Activated naive CD8-positive, alpha-beta T cell treated with anti-CD3 and anti-CD28 coated beads for 36 hours (primary cell): Measurements from ENCODE around the gene AGBL4. TPM values are rescaled to one million over a fixed set of nuclear protein-coding genes. Genes with fewer than 3 reads are reported as not detected.
A peak's percentile ranks its signal among the peaks of the same experiment; 100 is the strongest.

Source experiments
- DNase-seq: peaks from one replicate; pipeline ENCODE4 v3.0.0; 2021
- H3K27ac Mint-ChIP-seq: one replicate; pipeline ENCODE4 v1.8.0; 2022; ENCODE audit warnings: mild to moderate bottlenecking, moderate library complexity, mixed read lengths
- H3K27me3 Mint-ChIP-seq: one replicate; pipeline ENCODE4 v1.8.0; 2022; ENCODE audit warnings: mild to moderate bottlenecking, mixed read lengths
- H3K36me3 Mint-ChIP-seq: one replicate; pipeline ENCODE4 v1.8.0; 2021; ENCODE audit warnings: mild to moderate bottlenecking, mixed read lengths
- H3K4me1 Mint-ChIP-seq: one replicate; pipeline ENCODE4 v1.8.0; 2021; ENCODE audit warnings: mixed read lengths
- H3K4me3 Mint-ChIP-seq: one replicate; pipeline ENCODE4 v1.8.0; 2022; ENCODE audit warnings: mild to moderate bottlenecking, moderate library complexity, mixed read lengths
- H3K9me3 Mint-ChIP-seq: one replicate; pipeline ENCODE4 v1.8.0; 2022; ENCODE audit warnings: mixed read lengths
- total RNA-seq, 2 experiments: library from RNA; stranded (reverse); gene quantifications; one replicate each; pipeline ENCODE4 v1.2.3, GENCODE V29; 2021

Gene AGBL4
- total RNA-seq, 2 experiments from 2014 or later, result 0.14 TPM; not detected in 1

DNA sequence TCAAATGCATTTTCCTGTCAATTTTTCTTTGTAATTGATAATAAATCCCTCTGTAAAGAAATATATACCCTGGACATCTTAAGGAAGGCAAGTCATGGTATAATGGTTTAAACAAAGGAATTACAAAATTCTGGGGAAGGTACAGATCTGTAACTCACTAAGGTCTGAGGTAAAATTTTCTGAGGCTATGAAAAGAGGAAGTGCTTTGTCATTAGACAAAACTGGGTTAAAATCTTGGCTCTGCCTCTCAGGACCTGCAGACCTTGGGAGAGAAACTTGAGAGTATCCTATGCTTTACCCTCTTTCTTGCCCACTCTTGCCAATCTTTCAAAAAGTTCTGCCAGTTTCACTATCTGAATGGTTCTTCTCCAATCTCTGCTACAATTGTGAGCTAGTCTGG is 1220.3 kb downstream of the AGBL4 start:
- Mint-ChIP-seq H3K4me3 (no peak overlapping the region), H3K4me1 (no peaks in the 10 kb centered on the region), H3K9me3 (no peaks in the 10 kb centered on the region), H3K27ac (no peak overlapping the region), H3K27me3 (peaks cover 38% of the 10 kb centered on the region), H3K36me3 (no peaks in the 10 kb centered on the region)
- no peak for DNase-seq

DNA sequence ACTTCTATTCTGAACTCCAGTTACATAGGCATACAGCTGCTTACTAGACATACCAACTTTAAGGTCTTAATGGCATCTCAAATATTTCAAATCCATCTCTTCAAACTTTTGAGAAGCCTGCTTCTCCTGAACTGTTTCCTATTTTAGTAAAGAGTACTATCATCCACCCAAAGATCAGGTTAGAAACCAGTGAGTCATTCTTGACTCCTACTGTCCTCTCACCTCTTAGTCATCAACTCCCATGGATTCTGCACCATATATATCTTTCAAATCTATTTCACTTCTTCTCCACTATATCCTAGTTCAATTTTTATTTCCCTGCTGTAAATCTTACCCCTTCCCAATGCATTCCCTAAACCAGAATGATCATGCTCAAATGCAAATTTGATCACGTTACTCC is 1228.9 kb downstream of the AGBL4 start:
- H3K4me3 Mint-ChIP-seq, result no peak overlapping the region

DNA sequence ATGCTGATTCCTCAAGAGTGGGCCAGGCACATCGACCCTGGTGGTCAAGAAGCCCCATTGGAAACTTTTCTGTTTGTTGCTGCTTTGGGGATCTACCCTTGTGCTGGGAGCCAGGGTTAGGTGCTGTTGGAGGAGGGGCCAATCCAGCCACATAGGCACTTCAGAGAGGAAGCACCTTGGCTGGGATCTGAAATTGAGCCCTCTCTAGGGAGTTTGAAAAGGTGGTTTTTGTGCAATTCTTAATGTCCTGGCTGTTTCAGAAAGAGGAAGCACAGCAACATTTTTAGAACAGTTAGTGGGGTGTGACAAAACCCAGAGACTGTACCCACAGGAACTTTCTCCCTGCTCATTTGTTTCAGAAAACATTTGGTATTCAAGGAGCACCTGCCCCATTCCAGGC is 1229.9 kb downstream of the AGBL4 start:
- no peak overlapping the region for H3K4me3 Mint-ChIP-seq
- peaks cover 23% of the 10 kb centered on the region for H3K4me1 Mint-ChIP-seq
- H3K27ac Mint-ChIP-seq, result no peak overlapping the region
- H3K9me3 Mint-ChIP-seq, result no peaks in the 10 kb centered on the region
- H3K27me3 Mint-ChIP-seq, result peaks cover 10% of the 10 kb centered on the region
- H3K36me3 Mint-ChIP-seq, result no peaks in the 10 kb centered on the region
- no peak for DNase-seq

More for the DNA sequence above, 1228.9 kb downstream of the AGBL4 start:
- DNase-seq, result no peak
- Mint-ChIP-seq H3K9me3 (no peaks in the 10 kb centered on the region), H3K4me1 (peaks cover 18% of the 10 kb centered on the region), H3K27me3 (peaks cover 18% of the 10 kb centered on the region), H3K27ac (no peak overlapping the region), H3K36me3 (no peaks in the 10 kb centered on the region)

DNA sequence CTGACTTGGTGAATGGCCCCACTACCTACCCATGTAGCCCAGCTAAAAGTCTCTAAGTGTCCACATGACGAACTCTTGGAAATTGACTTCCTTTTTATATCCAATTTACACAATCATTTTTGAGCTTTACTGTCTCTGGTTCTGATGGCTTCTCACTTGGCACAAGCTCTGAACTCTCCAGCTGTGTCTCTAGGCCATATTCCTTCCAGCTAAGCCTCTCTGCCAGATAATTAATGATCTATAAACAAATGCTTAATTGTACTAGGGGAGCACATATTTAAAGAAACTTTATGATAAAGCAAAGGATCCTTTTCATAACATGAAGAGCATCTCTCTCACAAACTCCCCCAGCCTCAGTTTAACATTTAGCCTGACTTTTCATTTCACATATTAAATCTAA is 1230.8 kb downstream of the AGBL4 start:
- no peaks in the 10 kb centered on the region for H3K9me3 Mint-ChIP-seq
- H3K27me3 Mint-ChIP-seq, result peaks cover 10% of the 10 kb centered on the region
- peaks cover 25% of the 10 kb centered on the region for H3K4me1 Mint-ChIP-seq
- H3K27ac Mint-ChIP-seq, result no peak overlapping the region
- H3K36me3 Mint-ChIP-seq, result no peaks in the 10 kb centered on the region
- no peak overlapping the region for H3K4me3 Mint-ChIP-seq
- DNase-seq, result no peak

DNA sequence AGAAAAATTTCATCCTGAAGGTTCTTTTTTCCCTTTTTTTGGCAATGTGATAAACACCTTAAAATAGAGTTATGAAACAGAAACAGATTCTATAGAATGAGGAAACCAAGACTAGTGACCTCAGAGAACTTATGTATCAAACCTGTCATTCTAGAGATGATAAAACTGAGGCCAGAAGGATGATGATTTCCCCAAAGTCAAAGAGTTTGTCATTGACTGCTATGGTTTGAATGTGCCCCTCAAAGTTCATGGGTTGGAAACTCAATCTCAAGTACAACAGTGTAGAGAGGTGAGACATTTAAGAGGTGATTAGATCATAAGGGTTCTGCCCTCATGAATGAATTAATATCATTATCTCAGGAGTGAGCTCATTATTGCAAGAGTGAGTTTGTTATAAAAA is 1233.4 kb downstream of the AGBL4 start:
- DNase-seq, result no peak
- peaks cover 30% of the 10 kb centered on the region for H3K4me1 Mint-ChIP-seq
- H3K36me3 Mint-ChIP-seq, result no peaks in the 10 kb centered on the region
- H3K4me3 Mint-ChIP-seq, result no peak overlapping the region
- H3K27ac Mint-ChIP-seq, result peak overlapping the region; percentile 80
- H3K27me3 Mint-ChIP-seq, result peaks cover 6% of the 10 kb centered on the region
- H3K9me3 Mint-ChIP-seq, result no peaks in the 10 kb centered on the region

DNA sequence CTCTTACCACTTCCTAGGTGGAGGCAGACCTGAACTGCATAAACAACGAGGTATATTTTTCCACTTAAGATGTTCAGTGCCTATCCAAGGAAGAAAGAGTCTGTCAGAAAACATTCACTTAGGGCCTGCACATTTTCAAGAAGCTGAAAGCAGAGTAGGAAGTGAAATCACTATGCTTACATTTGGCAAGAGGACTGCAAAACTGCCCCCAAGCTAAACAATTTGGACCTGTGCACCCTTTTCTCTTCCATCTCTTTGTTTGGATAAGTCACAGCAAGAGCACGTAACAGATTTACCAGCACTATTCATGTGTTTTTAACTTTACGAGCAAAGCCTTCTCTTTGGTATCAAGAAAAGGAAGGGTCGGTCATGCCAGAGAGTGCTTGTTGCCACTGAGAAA is 1233.9 kb downstream of the AGBL4 start:
- H3K4me1 Mint-ChIP-seq, result peaks cover 34% of the 10 kb centered on the region
- H3K27me3 Mint-ChIP-seq, result peaks cover 10% of the 10 kb centered on the region
- H3K4me3 Mint-ChIP-seq, result no peak overlapping the region
- no peaks in the 10 kb centered on the region for H3K9me3 Mint-ChIP-seq
- peak overlapping the region; percentile 80 for H3K27ac Mint-ChIP-seq
- DNase-seq, result no peak
- H3K36me3 Mint-ChIP-seq, result no peaks in the 10 kb centered on the region

DNA sequence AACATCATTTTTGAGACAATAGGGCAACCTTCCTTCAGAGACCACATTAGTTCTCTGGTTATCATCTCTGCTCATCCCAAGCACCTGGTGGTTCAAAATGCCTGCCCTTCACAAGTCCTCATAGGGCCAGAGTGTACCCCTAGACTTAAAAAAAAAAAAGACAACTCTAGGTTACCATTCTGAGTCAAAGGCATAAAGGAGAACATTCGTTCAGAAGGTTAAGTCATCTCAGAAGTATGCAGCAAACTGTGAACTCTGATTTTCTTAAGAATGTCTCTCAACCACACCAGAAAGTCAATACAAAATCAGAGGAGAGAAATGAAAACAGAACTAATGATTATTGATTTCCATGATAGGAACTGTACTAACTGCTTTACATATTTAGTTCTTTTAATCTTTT is 1237.9 kb downstream of the AGBL4 start:
- no peak for DNase-seq
- H3K4me3 Mint-ChIP-seq, result no peak overlapping the region
- H3K4me1 Mint-ChIP-seq, result peaks cover 26% of the 10 kb centered on the region
- no peaks in the 10 kb centered on the region for H3K36me3 Mint-ChIP-seq
- peaks cover 5% of the 10 kb centered on the region for H3K27me3 Mint-ChIP-seq
- H3K9me3 Mint-ChIP-seq, result no peaks in the 10 kb centered on the region
- no peak overlapping the region for H3K27ac Mint-ChIP-seq

DNA sequence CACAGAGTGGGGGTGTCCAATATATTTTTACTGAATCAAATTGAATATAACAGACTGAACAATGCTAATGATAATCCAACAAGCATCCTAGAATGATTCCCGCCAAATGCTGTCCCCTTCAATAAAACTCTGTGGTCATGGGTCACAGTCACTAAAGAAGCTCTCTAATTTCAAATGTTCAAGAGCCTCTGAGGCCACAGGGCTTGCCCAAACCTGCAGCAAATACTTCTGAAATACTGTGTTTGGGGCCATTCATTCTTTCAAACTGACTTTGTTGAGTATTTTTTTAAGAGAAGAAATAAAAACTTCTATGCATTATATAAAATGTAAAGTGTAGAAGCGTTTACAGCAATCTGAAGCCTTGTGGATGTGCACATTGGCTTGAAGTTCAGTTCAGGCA is 1239.5 kb downstream of the AGBL4 start:
- Mint-ChIP-seq H3K27ac (no peak overlapping the region), H3K4me1 (peaks cover 14% of the 10 kb centered on the region), H3K27me3 (peaks cover 5% of the 10 kb centered on the region), H3K4me3 (no peak overlapping the region), H3K36me3 (no peaks in the 10 kb centered on the region), H3K9me3 (no peaks in the 10 kb centered on the region)
- no peak for DNase-seq

DNA sequence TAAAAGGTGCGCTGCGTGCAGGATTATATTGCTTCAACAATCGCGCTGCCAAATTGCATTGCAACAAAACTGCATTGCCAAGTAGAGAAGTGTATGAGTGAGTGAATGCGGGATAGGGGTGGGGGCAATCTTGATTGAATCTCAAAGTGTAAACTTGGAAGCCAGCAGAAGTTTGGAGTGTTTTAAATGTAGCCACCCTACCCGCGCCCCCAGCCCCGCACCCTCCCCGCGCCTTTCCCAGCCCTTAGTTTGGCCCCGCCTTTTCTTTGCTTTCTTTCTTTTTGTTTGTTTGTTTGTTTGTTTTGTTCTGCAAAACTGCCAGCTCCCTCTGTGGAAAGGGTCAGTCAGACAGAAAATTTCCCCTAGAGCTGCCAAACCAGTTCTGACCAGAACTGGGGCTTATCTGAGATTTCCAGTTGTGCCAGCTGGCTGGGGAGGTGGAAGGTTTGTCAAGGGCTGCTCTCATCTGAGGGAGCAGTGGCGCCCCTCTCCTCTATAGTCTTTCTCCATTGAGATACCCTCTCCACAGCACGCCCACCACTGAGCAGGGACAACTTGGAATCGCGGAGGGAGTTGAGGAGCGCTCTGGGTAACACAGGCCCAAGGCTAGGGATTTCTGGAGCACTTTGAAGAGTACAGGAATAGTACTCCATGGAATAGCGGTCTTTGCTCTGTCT is 1246.4 kb downstream of the AGBL4 start:
- DNase-seq, result no peak
- peak overlapping the region; percentile 69 for H3K27ac Mint-ChIP-seq
- peak overlapping the region; percentile 90 for H3K4me3 Mint-ChIP-seq
- H3K9me3 Mint-ChIP-seq, result no peaks in the 10 kb centered on the region
- peaks cover 36% of the 10 kb centered on the region for H3K4me1 Mint-ChIP-seq
- no peaks in the 10 kb centered on the region for H3K27me3 Mint-ChIP-seq
- peaks cover 33% of the 10 kb centered on the region for H3K36me3 Mint-ChIP-seq

DNA sequence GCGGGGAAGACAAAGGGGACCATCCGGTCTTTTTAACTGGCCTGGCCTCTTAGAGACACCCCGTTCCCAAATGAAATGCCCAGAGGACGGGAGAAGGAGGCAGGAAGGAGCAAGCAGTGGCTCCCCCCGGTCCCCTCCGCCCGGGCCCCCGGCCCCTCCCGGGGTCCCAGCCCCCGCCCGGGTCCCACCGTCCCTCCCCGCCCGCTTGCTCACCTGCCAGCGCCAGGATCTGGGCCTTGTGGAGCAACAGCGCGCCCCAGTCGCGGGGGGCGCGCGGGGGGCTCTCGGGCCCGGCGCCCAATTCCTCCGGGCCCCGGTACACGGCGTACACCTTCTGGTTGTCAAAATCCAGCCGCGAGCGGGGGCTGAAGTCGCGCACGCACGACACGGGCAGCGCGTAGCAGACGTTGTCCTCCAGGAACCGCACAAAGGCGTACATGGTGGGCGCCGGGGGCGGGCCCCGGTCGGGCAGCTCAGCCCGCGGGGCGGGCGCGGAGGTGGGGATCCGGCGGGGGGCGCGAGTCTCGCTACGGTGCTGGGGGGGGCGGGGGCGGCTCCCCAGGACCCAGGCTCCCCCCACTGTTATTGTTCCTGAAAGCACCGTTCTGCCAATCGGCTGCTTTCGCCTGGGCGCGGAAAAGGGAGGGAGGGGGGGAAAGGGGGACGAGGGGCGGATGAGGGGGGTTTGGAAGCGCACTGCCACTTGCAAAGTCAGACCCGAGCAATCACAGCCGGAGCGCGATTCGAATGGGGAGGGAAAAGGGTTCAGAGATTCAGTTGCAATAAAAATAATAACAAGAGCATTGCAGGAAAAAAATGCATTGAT is 1247.1 kb downstream of the AGBL4 start, which contains the start of gene BEND5:
BEND5 (minus strand) TSS at position 499 of the 826 bp plus-strand sequence; CDS start at position 439, 60 bp downstream.
- peaks cover 43% of the 10 kb centered on the region for H3K4me1 Mint-ChIP-seq
- H3K27me3 Mint-ChIP-seq, result no peaks in the 10 kb centered on the region
- H3K9me3 Mint-ChIP-seq, result no peaks in the 10 kb centered on the region
- peaks cover 40% of the 10 kb centered on the region for H3K36me3 Mint-ChIP-seq
- peak; percentile 75 for DNase-seq
- peak within 1 kb of the TSS; percentile 96 for H3K4me3 Mint-ChIP-seq
- peak within 1 kb of the TSS; percentile 70 for H3K27ac Mint-ChIP-seq

DNA sequence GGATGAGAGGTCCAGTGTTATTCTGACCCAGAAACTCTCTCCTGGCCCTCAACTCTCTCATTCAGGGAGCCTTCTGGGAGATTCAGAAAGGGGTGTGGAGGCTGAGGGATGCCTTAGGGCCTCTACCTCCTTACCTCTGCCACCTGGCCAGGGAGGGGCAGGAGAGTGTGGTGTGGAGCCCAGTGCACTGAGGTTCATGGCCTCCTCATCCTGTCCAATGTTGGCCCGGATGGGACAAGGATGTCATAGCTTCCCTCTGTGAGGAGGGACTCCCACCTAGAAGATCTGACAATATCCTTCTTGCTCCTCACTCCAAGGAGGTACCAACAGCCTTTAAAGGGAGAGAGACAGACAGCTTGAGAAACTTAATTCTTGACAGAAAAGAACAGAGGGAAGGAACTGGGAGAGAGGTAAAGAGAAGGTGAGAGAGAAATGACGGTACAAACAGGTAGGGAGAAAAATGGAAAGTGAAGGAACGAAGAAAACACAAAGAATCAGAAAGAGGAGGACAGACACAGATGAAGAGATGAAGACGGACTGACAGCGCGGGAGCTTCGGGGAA is 1247.8 kb downstream of the AGBL4 start:
- H3K27me3 Mint-ChIP-seq, result no peaks in the 10 kb centered on the region
- H3K36me3 Mint-ChIP-seq, result peaks cover 43% of the 10 kb centered on the region
- DNase-seq, result no peak
- no peaks in the 10 kb centered on the region for H3K9me3 Mint-ChIP-seq
- peak overlapping the region; percentile 96 for H3K4me3 Mint-ChIP-seq
- peak overlapping the region; percentile 70 for H3K27ac Mint-ChIP-seq
- peaks cover 50% of the 10 kb centered on the region for H3K4me1 Mint-ChIP-seq

DNA sequence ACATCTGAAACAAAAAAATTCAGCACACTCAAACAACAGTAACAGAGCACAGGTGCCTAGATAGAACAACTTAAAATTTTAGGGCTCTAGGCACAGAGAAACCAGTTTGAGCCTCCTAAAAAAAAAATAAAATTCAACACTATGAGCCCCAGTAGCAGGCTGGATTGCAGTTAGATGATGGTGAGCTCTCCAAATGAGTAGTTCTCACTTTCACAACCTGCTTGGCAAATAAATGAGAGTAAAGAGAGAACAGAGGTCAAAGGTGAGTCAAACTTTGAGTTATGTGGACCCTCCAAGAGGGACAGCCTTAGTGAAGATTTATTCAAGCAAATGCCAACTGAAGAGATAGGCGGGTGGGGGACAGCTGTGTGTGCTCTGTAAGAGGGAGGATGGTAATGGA is 1250.6 kb downstream of the AGBL4 start:
- no peak for DNase-seq
- Mint-ChIP-seq H3K4me3 (peak overlapping the region; percentile 55), H3K27ac (peak overlapping the region; percentile 51), H3K36me3 (peaks cover 55% of the 10 kb centered on the region), H3K4me1 (peaks cover 65% of the 10 kb centered on the region), H3K9me3 (no peaks in the 10 kb centered on the region), H3K27me3 (no peaks in the 10 kb centered on the region)

DNA sequence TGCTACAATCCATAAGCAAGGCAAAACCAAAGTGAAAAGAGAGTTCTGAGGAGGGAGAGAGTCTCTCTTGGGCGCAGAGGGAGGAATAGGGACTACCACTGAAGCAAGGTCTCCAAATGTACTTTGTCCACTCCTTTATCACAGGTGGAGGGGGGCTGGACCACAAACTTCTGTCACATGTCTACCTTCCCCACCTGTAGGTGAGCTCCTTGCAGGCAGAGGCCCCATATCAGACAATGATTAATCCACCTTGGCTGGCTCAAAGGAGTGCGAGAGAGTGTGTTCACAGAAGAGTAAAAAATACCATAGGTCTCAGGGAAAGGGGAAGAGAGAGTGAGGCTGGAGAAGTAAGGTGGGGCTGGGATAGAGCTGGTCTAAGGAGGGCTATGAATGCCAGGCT is 1251.5 kb downstream of the AGBL4 start:
- H3K9me3 Mint-ChIP-seq, result no peaks in the 10 kb centered on the region
- no peaks in the 10 kb centered on the region for H3K27me3 Mint-ChIP-seq
- H3K27ac Mint-ChIP-seq, result no peak overlapping the region
- H3K36me3 Mint-ChIP-seq, result peaks cover 60% of the 10 kb centered on the region
- H3K4me1 Mint-ChIP-seq, result peaks cover 70% of the 10 kb centered on the region
- no peak for DNase-seq
- H3K4me3 Mint-ChIP-seq, result peak overlapping the region; percentile 7

DNA sequence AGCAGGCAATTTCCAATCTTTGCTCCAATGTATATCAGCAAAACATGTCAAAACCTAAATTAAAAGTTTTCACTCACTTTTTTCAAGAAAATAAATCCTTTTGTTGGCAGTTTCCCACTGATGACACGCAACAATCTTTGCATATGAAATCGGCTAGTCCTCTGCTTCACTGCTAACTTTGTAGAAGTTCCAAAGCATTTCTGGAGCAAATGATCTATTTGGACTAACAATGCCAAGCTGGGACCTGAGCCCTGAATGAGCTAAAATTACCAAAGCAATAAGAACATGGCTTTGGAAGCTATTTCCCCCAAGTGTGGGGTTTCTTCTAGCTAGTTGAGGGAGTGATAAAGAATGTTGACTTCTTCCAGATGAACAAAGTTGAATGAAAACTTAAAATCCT is 1252.2 kb downstream of the AGBL4 start:
- H3K9me3 Mint-ChIP-seq, result no peaks in the 10 kb centered on the region
- no peak overlapping the region for H3K4me3 Mint-ChIP-seq
- no peaks in the 10 kb centered on the region for H3K27me3 Mint-ChIP-seq
- peaks cover 69% of the 10 kb centered on the region for H3K4me1 Mint-ChIP-seq
- H3K27ac Mint-ChIP-seq, result no peak overlapping the region
- H3K36me3 Mint-ChIP-seq, result peaks cover 67% of the 10 kb centered on the region
- no peak for DNase-seq

DNA sequence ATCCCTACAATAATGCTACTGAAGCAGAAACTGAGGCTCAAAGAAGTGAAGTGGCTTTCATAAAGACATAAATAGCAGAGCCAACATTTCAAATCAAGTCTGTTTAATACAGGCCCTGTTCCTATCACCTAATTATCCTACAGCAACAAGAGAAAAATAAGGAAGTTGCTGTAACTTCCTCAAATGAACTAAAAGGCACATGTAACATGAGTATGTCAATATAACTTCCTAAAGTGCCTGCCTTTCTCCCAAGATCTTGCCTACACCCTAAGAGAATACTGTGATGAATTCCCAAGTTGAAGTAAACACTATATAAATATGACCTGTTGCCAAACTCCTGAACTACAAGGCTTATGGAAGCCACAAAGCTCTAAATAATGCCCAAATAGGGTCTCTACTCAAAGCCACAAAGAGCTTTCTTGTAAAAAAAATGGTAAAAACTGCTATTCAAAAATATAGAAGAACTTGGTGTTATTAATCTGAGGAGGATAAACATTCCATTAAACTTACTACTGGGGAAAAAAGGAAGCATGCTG is 1255.7 kb downstream of the AGBL4 start:
- H3K9me3 Mint-ChIP-seq, result no peaks in the 10 kb centered on the region
- H3K4me3 Mint-ChIP-seq, result no peak overlapping the region
- peaks cover 49% of the 10 kb centered on the region for H3K4me1 Mint-ChIP-seq
- H3K27ac Mint-ChIP-seq, result no peak overlapping the region
- DNase-seq, result no peak
- no peaks in the 10 kb centered on the region for H3K27me3 Mint-ChIP-seq
- peaks cover 60% of the 10 kb centered on the region for H3K36me3 Mint-ChIP-seq
